GM19193 (cell line): Measurements from ENCODE around the gene PRICKLE2.

Source experiments
- POLR2A ChIP-seq: IDR thresholded peaks from 4 replicates; pipeline ENCODE4 v1.6.1; 2011; ENCODE audit not compliant: insufficient read depth, insufficient read length; ENCODE audit errors: extremely low read depth

The PRICKLE2 gene, protein sequence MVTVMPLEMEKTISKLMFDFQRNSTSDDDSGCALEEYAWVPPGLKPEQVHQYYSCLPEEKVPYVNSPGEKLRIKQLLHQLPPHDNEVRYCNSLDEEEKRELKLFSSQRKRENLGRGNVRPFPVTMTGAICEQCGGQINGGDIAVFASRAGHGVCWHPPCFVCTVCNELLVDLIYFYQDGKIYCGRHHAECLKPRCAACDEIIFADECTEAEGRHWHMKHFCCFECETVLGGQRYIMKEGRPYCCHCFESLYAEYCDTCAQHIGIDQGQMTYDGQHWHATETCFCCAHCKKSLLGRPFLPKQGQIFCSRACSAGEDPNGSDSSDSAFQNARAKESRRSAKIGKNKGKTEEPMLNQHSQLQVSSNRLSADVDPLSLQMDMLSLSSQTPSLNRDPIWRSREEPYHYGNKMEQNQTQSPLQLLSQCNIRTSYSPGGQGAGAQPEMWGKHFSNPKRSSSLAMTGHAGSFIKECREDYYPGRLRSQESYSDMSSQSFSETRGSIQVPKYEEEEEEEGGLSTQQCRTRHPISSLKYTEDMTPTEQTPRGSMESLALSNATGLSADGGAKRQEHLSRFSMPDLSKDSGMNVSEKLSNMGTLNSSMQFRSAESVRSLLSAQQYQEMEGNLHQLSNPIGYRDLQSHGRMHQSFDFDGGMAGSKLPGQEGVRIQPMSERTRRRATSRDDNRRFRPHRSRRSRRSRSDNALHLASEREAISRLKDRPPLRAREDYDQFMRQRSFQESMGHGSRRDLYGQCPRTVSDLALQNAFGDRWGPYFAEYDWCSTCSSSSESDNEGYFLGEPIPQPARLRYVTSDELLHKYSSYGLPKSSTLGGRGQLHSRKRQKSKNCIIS

DNA sequence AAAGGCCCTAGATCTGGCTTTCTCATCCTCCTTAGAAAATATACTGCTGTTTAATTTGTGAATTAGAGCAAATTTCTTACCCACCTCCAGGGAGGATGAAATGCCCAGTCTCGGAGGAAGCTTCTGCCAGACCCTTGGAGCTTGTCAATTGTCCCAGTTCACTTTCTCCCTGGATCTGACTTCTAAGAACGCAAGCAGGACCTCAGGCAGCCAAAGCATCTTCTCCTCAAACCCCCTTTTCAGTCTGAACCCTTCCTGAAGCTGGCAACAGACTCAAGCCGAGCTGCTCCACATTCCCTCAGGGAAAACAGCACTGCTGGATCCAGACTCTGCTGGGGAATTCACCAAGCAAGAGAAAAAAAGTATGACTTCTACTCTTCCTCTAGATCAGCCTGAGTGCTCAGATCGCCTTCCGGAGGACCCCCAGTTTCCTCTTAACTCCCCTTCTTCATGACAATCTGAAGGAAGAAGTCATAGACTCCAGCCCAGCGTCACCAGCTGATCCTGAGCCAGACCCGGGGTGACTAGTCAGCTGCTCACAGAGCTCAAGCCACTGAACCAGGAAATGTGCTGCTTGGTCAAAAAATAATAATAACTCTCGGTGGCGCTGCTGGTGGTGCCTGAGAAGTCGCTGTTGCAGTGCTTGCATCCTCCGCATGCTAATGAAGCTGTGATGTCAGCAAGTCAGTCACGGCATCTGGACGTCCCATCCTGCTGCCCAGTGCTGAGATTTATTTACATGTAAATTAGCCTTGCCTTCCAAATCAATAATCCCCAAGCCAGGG lies at the start of gene PRICKLE2:
PRICKLE2 (minus strand) TSS at position 641 of the 785 bp plus-strand sequence. CDS start 26,539 bp downstream, outside the sequence.
- TF ChIP-seq POLR2A: no peak

DNA sequence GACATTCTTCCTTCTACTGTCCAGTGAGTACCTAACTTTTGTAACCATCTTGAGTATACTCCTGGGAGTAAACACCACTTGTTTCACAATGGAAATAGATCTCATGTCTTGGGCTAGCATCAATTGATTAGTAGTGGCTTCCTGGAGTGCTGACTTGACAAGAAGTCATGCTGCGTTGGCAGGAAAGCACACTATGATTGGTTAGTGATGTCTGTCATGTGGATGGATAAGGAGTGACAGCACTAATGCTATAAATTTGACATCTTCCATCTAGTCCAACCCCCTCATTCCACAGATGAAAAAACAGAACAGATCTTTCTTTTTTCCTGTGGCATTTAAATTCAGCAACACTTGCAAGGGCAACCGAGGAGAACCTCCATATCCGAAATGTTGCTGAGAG lies 47.6 kb upstream of the PRICKLE2 start:
- TF ChIP-seq POLR2A: no peak

DNA sequence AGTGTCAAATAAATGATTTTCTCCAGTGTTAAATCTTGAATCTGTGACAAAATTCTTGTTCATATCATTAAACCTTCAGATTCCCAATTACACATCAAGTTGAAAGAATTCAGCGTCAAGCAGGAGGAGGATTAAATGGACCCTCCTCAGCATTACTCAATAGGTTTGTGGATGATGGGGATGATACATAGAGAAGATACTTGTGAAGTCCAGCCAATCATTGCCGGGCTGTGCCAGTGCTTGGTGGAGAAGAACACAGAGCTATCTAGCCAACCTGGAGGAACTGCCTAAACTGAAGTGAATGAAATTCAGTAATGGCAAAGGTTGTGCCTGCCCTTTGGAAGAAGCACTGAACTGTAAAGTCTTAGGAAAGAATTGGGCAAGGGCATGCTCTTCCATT lies 47.0 kb upstream of the PRICKLE2 start:
- TF ChIP-seq POLR2A: no peak

DNA sequence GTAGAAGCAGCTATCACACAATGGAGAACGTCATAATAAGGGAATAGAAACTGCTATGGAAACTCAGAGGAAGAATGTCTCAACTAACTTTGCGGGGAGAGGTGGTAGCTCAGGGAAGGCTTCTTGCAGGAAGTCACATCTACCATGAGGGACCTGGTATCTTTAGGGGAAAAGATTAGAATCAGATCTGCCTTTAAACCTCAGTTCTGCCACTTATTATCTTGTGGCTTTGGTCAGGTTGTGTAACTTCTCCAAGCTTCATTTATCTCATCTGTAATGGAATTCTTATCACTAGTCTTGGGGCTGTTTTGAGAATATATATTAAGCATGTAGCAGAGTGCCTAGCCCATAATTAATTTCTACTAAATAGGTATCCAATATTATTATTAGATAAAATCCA lies 46.4 kb upstream of the PRICKLE2 start:
- no peak for TF ChIP-seq POLR2A

DNA sequence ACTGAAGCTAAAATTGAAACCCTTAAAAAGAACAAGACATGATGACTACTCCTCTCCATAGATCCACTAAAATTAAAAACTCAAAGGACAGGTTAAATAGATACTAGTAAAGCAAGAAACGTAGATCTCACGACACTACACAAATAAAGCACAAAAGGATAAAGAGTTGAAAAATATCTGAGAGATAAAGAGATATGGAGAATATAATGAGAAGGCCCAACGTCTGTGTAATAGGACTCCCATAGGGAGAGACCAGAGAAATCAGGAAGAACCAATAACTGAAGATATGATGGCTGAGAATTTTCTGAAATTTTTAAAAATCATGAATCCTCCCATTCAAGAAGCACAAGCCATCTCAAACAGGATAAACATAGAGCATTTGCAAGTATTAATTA lies 45.6 kb upstream of the PRICKLE2 start:
- no peak for TF ChIP-seq POLR2A

DNA sequence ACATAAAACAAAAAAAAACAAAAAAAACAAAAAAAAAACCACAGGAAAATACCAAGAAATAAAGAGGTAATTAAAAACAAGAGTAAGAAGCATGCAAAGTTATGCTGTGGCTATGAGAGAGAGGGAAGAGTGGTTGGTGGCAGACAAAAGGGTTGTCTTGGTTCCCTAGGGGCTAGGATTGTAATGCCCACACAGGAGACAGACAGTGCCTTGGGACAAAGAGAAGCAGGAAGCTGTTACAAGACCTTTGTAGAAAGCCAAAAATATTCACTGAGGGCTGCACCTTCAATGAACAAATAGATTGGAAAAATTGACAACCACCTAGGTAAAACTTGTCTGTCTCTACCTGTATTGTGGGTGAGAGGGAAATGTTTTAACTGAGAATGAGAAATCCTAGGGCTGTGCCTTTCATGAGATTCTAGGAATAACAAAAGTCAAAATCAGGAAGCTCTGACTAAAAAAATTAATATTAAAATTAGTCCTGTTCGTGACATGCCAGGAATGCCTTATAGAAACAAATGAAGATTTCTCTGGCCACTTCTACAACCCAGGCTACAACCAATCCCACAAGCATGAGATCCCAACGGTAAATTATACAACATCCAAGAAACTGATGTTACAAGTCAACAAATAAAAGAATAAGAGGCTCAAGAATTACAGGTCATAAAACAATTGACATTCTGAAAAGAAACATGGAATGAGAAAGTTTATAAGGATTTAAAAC lies 45.0 kb upstream of the PRICKLE2 start:
- no peak for TF ChIP-seq POLR2A

DNA sequence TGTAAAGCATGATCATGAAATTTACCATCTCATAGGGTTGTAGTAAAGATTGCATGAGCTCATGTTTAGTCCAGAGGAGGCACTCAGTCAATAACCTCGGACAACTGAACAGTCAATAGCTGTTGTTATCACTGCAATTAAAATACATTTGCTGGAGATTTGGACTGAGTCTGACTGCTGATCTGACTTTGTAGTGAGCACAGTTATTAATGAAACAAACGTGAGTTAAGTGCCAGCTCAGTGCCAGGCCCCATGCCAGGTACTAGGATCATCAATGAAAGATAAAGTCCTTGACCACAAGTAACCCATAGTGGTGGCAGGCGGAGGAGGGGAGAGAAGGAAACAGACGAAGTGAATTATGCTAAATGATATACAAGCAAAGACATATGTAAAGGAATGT lies 43.7 kb upstream of the PRICKLE2 start:
- no peak for TF ChIP-seq POLR2A

DNA sequence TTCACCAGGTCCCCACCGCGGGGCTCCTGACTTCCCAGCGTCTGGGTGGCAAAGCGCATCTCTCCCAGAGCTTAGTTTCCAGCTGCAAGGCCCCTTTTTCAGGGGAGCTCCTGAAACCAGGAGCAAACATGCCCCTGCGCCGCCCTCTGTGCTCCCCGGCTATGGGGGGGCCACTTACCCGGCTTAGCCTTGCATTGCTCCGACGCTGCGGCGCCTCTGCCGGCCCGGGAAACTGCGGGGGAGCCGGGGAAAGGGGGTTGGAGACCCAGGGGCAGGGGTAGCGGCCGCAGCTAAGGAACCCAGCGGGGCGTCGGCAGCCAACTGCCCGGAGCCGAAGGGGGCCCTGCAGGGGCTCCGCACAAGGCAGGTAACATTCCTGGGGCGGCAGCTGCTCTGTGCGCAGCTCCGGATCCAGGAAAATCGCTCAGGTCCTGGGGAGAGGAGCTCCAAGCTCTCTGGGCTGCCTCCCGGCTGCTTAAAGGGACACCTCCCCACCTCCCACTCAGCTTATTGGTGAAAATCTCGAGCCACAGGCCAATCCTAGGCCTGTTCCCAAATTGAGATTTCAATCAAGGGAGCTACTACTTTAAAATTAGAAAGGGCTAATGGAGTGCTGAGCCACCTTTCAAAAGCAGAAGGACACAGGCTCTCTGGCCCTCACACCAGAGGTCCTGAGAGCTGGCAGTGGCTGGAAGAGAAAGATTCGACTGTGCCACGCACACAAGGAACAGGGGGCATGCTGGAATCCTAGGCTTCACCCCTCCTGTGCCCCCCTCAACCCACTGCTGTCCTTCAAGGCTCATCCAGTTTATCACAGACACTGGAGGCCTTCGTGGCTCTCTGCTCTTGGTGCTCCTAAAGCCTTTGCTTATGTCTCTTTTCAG lies 42.7 kb upstream of the PRICKLE2 start:
- no peak for TF ChIP-seq POLR2A

DNA sequence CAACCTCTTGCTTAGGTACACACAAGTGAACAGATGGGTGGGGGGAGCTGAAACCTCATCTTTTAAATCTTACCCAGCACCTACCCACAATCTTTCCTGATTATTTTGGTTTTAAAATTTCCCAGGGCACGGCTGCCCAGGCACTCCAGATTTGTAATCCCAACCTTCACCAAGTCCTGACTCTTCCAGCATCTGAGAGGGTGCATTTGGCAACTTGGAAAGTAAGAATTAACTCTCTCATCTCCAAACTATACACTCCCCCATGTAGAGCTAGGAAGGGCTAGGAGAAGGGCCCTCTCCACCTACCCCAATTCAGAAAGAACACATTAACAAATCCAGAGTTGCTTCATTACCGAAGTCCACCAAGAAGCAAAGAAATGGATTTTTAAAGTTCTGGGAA lies 41.7 kb upstream of the PRICKLE2 start:
- TF ChIP-seq POLR2A: no peak

DNA sequence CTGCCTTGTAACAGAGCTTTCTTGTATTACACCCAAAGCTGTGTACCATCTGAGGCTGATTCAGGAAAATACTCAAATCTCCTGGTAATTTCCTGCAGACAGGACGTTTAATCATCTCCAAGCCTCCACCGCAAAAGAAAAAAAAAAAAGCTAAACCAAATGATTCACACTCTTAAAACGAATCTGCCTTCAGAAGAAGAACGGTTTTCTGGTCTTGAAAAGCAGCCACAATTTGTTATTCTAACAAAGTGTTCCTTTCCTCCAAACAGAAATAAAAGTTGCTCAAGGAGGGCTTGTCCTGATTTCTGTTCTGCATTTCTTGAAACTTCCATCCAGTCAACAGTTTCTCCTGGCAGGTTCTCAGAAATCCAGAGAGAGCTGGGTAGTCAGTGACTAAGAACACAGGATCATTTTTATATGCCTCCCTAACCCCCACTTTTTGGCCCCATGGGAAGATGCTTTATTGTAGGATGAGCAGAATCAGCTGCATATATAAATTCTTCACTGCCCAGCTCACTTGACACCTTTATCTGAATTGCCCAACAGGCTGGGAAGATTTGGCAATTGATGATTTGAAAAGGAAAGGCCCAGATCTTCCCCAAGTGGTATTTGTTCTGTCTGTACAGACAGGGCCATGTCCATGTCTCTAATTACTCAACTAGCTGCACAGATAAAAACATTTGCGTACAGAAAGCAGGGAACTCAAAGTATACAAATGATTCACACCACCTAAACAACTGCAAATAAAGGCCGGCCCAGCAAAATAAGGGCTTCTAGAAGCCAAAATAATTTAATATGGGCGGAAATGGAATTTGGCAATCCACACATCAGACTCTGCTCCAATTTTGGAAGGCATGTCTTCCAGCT lies 41.0 kb upstream of the PRICKLE2 start:
- no peak for TF ChIP-seq POLR2A

DNA sequence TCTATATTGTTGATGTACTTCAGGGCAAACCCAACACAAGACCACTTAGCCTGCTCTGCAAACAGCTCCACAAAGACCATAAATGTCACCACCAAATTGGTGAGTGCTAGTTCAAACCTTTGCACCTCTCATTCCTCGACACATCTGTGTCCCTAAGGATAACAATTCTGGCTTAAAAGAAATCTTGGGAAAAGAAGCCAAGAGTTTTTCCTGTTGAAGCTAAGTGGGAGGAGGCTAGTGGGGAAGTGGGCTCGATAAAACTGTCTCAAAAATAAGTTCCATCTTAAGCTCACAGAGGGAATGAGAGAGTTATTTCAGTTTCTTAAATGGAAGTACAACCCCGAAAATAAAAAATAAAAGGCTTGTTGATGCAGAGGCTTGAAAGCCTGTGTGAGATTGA lies 40.4 kb upstream of the PRICKLE2 start:
- no peak for TF ChIP-seq POLR2A

DNA sequence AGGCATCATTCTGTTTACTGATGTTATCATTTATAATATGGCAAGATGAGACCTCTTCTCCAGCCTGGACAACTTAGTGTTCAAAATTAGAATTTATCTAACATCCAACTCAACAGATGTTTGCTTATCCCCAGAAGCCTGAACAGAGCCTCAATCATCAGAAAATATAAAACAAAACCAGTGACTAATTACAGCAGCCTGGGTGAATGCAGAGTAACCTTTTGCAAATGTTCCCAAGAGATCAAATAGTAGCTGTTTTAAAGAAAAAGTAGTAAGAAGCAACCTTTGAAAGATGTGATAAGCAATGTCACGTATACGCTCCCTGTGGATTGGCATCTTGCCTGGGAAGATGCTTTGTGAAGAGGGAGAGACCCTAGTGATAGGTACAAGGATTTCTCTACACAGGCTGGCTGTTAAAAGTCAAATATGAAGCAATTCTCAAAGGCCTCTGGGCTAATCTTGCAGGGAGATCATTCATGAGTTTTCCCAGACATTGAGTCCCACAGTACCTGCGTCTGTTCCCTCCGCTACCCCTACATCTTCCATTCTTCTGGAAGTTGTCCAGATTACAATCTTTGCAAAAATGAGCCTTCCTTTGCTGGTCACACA lies 39.3 kb upstream of the PRICKLE2 start:
- no peak for TF ChIP-seq POLR2A
